HEK293 (cell line): ENCODE measurements around the gene PRMT7.
A peak's percentile ranks its signal among the peaks of the same experiment; 100 is the strongest.

Experiments used
- CTCF ChIA-PET: fragments of 350-600 bp; formaldehyde crosslinking; extraction: SDS; loops from one replicate; lab custom pipeline; 2021; ENCODE audit warnings: antibody characterized with exemption; lab: Yijun Ruan, JAX
- POLR2A ChIA-PET: fragments of 300-600 bp; formaldehyde crosslinking; extraction: SDS; loops from one replicate; lab custom pipeline; 2020; ENCODE audit warnings: antibody characterized with exemption, inconsistent platforms; lab: Yijun Ruan, JAX
- H3K27ac ChIP-seq: fragments of 200-500 bp; sonication (Bioruptor generic); 2 replicates; pipeline ENCODE4 v1.5.1; 2014; ENCODE audit warnings: low read depth, low read length, control low read depth, inconsistent platforms; ENCODE audit errors: extremely low read depth
- H3K36me3 ChIP-seq, 2 experiments: fragments of 200-500 bp in 1 of 2; sonication (Bioruptor generic) in 1 of 2; 1 replicate in 1 of 2; 2 replicates in 1 of 2; pipeline ENCODE4 v1.5.1; 2014 to 2017; ENCODE audit warnings: inconsistent platforms in 2 of 2, low read length in 2 of 2; ENCODE audit not compliant: control insufficient read depth in 2 of 2, insufficient read depth in 1 of 2
- H3K4me1 ChIP-seq: fragments of 200-500 bp; sonication (Bioruptor generic); 2 replicates; pipeline ENCODE4 v1.5.1; 2014; ENCODE audit warnings: mild to moderate bottlenecking, low read length, inconsistent platforms; ENCODE audit not compliant: control insufficient read depth, insufficient read depth
- H3K4me3 ChIP-seq: 2 replicates; pipeline ENCODE4 v1.5.1; 2011; ENCODE audit warnings: low read depth, mild to moderate bottlenecking, control low read depth, low read length, moderate library complexity
- H3K9me3 ChIP-seq: fragments of 200-500 bp; sonication (Bioruptor generic); 2 replicates; pipeline ENCODE4 v1.5.1; 2014; ENCODE audit warnings: low read depth, low read length, inconsistent platforms; ENCODE audit not compliant: control insufficient read depth, insufficient read depth
- ATF2 ChIP-seq: fragments of 450-650 bp; formaldehyde crosslinking; IDR thresholded peaks from 2 replicates; pipeline ENCODE4 v1.5.1; 2016; ENCODE audit warnings: missing biosample characterization, missing genetic modification characterization, low read depth
- CTCF ChIP-seq: fragments of 450-650 bp; formaldehyde crosslinking; IDR thresholded peaks from 2 replicates; pipeline ENCODE4 v1.5.1; 2016; ENCODE audit warnings: missing biosample characterization, missing genetic modification characterization
- FEZF1 ChIP-seq: fragments of 450-650 bp; formaldehyde crosslinking; IDR thresholded peaks from 2 replicates; pipeline ENCODE4 v1.5.1; 2016; ENCODE audit warnings: missing biosample characterization, missing genetic modification characterization
- GLI2 ChIP-seq: fragments of 450-650 bp; formaldehyde crosslinking; IDR thresholded peaks from 2 replicates; pipeline ENCODE4; 2017; ENCODE audit warnings: missing biosample characterization, missing genetic modification characterization, low read depth, borderline replicate concordance
- KLF16 ChIP-seq: fragments of 450-650 bp; formaldehyde crosslinking; IDR thresholded peaks from 2 replicates; pipeline ENCODE4 v1.5.1; 2017; ENCODE audit warnings: missing biosample characterization, missing genetic modification characterization
- KLF7 ChIP-seq: fragments of 450-650 bp; formaldehyde crosslinking; IDR thresholded peaks from 2 replicates; pipeline ENCODE4 v1.5.1; 2016; ENCODE audit warnings: missing biosample characterization, missing genetic modification characterization, borderline replicate concordance
- OVOL3 ChIP-seq: fragments of 450-650 bp; formaldehyde crosslinking; IDR thresholded peaks from 2 replicates; pipeline ENCODE4 v1.5.1; 2016; ENCODE audit warnings: missing biosample characterization, missing genetic modification characterization
- SCRT1 ChIP-seq: fragments of 450-650 bp; formaldehyde crosslinking; IDR thresholded peaks from 2 replicates; pipeline ENCODE4 v1.5.1; 2016; ENCODE audit warnings: missing biosample characterization, missing genetic modification characterization, borderline replicate concordance
- ZIC2 ChIP-seq: fragments of 450-650 bp; formaldehyde crosslinking; IDR thresholded peaks from 2 replicates; pipeline ENCODE4 v1.5.1; 2016; ENCODE audit warnings: missing biosample characterization, missing genetic modification characterization
- ZNF174 ChIP-seq: fragments of 450-650 bp; formaldehyde crosslinking; IDR thresholded peaks from 2 replicates; pipeline ENCODE4 v1.5.0; 2017; ENCODE audit warnings: missing biosample characterization, mild to moderate bottlenecking, missing genetic modification characterization
- ZNF19 ChIP-seq: fragments of 450-650 bp; formaldehyde crosslinking; IDR thresholded peaks from 2 replicates; pipeline ENCODE4; 2016; ENCODE audit warnings: missing biosample characterization, missing genetic modification characterization, low read depth
- ZNF2 ChIP-seq: fragments of 450-650 bp; formaldehyde crosslinking; IDR thresholded peaks from 2 replicates; pipeline ENCODE4 v1.5.1; 2016; ENCODE audit warnings: missing biosample characterization, missing genetic modification characterization
- ZNF221 ChIP-seq: fragments of 450-650 bp; formaldehyde crosslinking; IDR thresholded peaks from 2 replicates; pipeline ENCODE4 v1.5.1; 2017; ENCODE audit warnings: missing biosample characterization, missing genetic modification characterization, borderline replicate concordance
- ZNF658 ChIP-seq: fragments of 450-650 bp; formaldehyde crosslinking; IDR thresholded peaks from 2 replicates; pipeline ENCODE4; 2016; ENCODE audit warnings: missing biosample characterization, missing genetic modification characterization
- ZNF660 ChIP-seq: fragments of 450-650 bp; IDR thresholded peaks from 2 replicates; pipeline ENCODE4 v1.5.1; 2018; ENCODE audit warnings: missing biosample characterization, mild to moderate bottlenecking, missing genetic modification characterization
- ZNF692 ChIP-seq: fragments of 450-650 bp; formaldehyde crosslinking; IDR thresholded peaks from 2 replicates; pipeline ENCODE4 v1.5.1; 2016; ENCODE audit warnings: missing biosample characterization, missing genetic modification characterization
- ZNF768 ChIP-seq: fragments of 450-650 bp; formaldehyde crosslinking; IDR thresholded peaks from 2 replicates; pipeline ENCODE4 v1.5.1; 2018; ENCODE audit warnings: missing biosample characterization, mild to moderate bottlenecking, missing genetic modification characterization
- ZNF791 ChIP-seq: fragments of 450-650 bp; formaldehyde crosslinking; IDR thresholded peaks from 2 replicates; pipeline ENCODE4 v1.5.1; 2016; ENCODE audit warnings: missing biosample characterization, missing genetic modification characterization

The PRMT7 gene

GRCh38 chr16:68374961-68375660 lies 64.3 kb downstream of the PRMT7 start:
- no peak overlapping the region for H3K4me3 ChIP-seq
- no peaks in the 10 kb centered on the region for H3K9me3 ChIP-seq
- ChIA-PET POLR2A (no interaction called here), CTCF (interaction anchor here (0.5 to 1.6 kb wide), 3 partner anchors 9 to 1191 kb away, joined by 4 to 7 read pairs (median 4); no protein-coding TSS in a partner anchor)
- no peak overlapping the region for H3K27ac ChIP-seq
- no peaks in the 10 kb centered on the region for H3K4me1 ChIP-seq
- TF ChIP-seq ZNF692 (tag by site-specific recombination) (no peak), ZNF221 (no peak), ZNF768 (tag by site-specific recombination) (no peak), CTCF (tag by site-specific recombination) (peak; percentile 33; the same call in 1 of the 2 replicates), FEZF1 (tag by site-specific recombination) (no peak), OVOL3 (tag by site-specific recombination) (no peak), ZNF19 (tag by site-specific recombination) (no peak)
- TF ChIP-seq, all 188 proteins: peak for 1
- no peaks in the 10 kb centered on the region for H3K36me3 ChIP-seq

- Histone ChIP-seq H3K27ac (no peak overlapping the region), H3K36me3 (no peaks in the 10 kb centered on the region), H3K9me3 (no peaks in the 10 kb centered on the region), H3K4me1 (no peaks in the 10 kb centered on the region), H3K4me3 (no peak overlapping the region)
- no peak for TF ChIP-seq SCRT1 (tag by site-specific recombination)
- no peak for TF ChIP-seq ZNF174 (tag by site-specific recombination)
- TF ChIP-seq KLF7 (tag by site-specific recombination), result no peak
- TF ChIP-seq ZNF791, result no peak
- TF ChIP-seq ATF2 (tag by site-specific recombination), result no peak
- ChIA-PET CTCF (interaction anchor here (0.6 to 1.3 kb wide), 2 partner anchors 10 to 30 kb away, joined by 3 to 4 read pairs; no protein-coding TSS in a partner anchor), POLR2A (no interaction called here)
Observed at GRCh38 chr16:68375801-68376536, 65.2 kb downstream of the PRMT7 start.

GRCh38 chr16:68376590-68376989 lies 65.8 kb downstream of the PRMT7 start:
- TF ChIP-seq ZIC2 (tag by site-specific recombination), result no peak
- TF ChIP-seq ZNF660 (tag by site-specific recombination), result no peak
- TF ChIP-seq ZNF658, result no peak
- no peak for TF ChIP-seq GLI2 (tag by site-specific recombination)
- TF ChIP-seq ZNF2 (tag by site-specific recombination), result no peak
- no peak for TF ChIP-seq KLF16
- ChIA-PET POLR2A (no interaction called here), CTCF (interaction anchor here (0.7 to 1.3 kb wide), 2 partner anchors 10 to 444 kb away, joined by 3 to 4 read pairs; no protein-coding TSS in a partner anchor)
- Histone ChIP-seq H3K27ac (no peak overlapping the region), H3K9me3 (no peaks in the 10 kb centered on the region), H3K4me3 (no peak overlapping the region), H3K4me1 (no peaks in the 10 kb centered on the region), H3K36me3 (no peaks in the 10 kb centered on the region)
